NCI-H1417 (cell line): ENCODE results near the gene LTF.
"Not testable (repeated sequence)": the region's sequence is repeated elsewhere in the genome, so short reads cannot be mapped to it uniquely, and the experiment has no call there.

Experiments
- DNase-seq, 3 experiments: peaks; one replicate each; lab custom pipeline; 2025; lab: John Stamatoyannopoulos, UW

The LTF gene

GRCh38 chr3:46464326-46465195 is at the start of gene LTF:
Gene LTF, minus strand, starts transcription at chr3:46464905. Its CDS starts 38 bp downstream, at chr3:46464867.
- DNase-seq = no peak

- no peak for DNase-seq
Observed at GRCh38 chr3:46512191-46512749, 47.6 kb upstream of the LTF start.

GRCh38 chr3:46509661-46510187 is 45.0 kb upstream of the LTF start:
- DNase-seq = no peak

GRCh38 chr3:46508850-46509591 is 44.3 kb upstream of the LTF start:
- DNase-seq = no peak

- no peak for DNase-seq
Observed at GRCh38 chr3:46506526-46506925, 41.8 kb upstream of the LTF start.

GRCh38 chr3:46505953-46506352 is 41.2 kb upstream of the LTF start:
- DNase-seq = no peak

GRCh38 chr3:46504789-46505188 is 40.1 kb upstream of the LTF start:
- no peak for DNase-seq

- DNase-seq = no peak
Observed at GRCh38 chr3:46503200-46503874, 38.6 kb upstream of the LTF start.

GRCh38 chr3:46501702-46502101 is 37.0 kb upstream of the LTF start:
- DNase-seq = no peak

GRCh38 chr3:46500656-46501635 is 36.2 kb upstream of the LTF start:
- no peak for DNase-seq

GRCh38 chr3:46498916-46499519 is 34.3 kb upstream of the LTF start:
- DNase-seq = no peak

- no peak for DNase-seq
Observed at GRCh38 chr3:46497556-46498265, 33.0 kb upstream of the LTF start, which contains the start of gene RTP3. Gene RTP3, plus strand, starts transcription at chr3:46497976. Its CDS starts 87 bp downstream, at chr3:46498063.

- DNase-seq = no peak
Observed at GRCh38 chr3:46496746-46497555, 32.2 kb upstream of the LTF start.

GRCh38 chr3:46495901-46496456 is 31.3 kb upstream of the LTF start:
- DNase-seq = no peak

- DNase-seq = not testable (repeated sequence)
Observed at GRCh38 chr3:46494491-46494890, 29.8 kb upstream of the LTF start.

GRCh38 chr3:46492890-46493547 is 28.3 kb upstream of the LTF start:
- DNase-seq = no peak

GRCh38 chr3:46491089-46492070 is 26.7 kb upstream of the LTF start:
- DNase-seq = no peak
